ENCODE results near the gene CDKN3.
A peak's percentile ranks its signal among the peaks of the same experiment; 100 is the strongest.

Gene CDKN3, protein sequence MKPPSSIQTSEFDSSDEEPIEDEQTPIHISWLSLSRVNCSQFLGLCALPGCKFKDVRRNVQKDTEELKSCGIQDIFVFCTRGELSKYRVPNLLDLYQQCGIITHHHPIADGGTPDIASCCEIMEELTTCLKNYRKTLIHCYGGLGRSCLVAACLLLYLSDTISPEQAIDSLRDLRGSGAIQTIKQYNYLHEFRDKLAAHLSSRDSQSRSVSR

DNA sequence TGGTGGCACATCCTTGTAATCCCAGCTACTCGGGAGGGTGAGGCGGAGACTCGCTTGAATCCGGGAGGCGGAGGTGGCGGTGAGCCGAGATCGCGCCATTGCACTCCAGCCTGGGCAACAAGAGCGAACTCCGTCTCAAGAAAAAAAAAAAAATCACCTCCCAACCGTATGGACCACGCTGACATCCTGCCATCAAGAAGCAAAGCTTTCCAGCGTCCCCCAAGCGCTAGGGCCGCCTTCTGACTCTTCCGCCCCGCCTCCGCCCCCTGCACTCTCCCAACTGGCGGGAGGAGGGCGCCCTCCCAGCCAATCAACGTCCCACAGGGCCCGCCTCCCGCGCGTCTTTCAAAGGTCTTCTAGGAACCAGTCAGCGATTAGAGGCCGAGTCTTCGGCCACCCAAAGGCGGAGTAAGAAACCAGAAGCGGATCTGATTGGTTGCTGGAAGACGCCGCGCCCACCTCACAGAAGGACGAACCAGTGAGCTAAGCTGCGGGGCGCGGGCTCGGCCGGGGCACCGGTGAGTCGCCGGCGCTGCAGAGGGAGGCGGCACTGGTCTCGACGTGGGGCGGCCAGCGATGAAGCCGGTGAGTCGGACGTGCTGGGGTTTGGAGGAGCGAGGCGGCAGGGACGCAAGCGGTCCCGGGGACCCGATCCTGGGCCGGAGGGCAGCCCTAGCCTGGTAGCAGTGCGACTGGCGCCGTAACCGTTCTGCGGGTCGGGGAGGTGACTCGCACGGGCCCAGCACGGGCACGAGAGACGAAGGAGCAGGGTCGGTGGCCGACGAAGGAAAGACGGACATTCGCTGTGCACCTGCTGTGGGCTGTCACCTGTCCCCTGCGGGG, at the start of gene CDKN3:
CDKN3 (plus strand) TSS at position 515 of the 843 bp plus-strand sequence; CDS start at position 577, 62 bp downstream.
- peak; percentile 95 for DNase-seq
- Mint-ChIP-seq H3K27ac (peak within 1 kb of the TSS; percentile 81), H3K27me3 (ENCODE audit: low read depth, poor library complexity) (peaks cover 14% of the 10 kb centered on the region), H3K4me1 (peaks cover 23% of the 10 kb centered on the region), H3K4me3 (peak within 1 kb of the TSS; percentile 84), H3K9me3 (peaks cover 28% of the 10 kb centered on the region), H3K36me3 (ENCODE audit: low read depth) (peaks cover 20% of the 10 kb centered on the region)
- TF ChIP-seq, protein P1, sequence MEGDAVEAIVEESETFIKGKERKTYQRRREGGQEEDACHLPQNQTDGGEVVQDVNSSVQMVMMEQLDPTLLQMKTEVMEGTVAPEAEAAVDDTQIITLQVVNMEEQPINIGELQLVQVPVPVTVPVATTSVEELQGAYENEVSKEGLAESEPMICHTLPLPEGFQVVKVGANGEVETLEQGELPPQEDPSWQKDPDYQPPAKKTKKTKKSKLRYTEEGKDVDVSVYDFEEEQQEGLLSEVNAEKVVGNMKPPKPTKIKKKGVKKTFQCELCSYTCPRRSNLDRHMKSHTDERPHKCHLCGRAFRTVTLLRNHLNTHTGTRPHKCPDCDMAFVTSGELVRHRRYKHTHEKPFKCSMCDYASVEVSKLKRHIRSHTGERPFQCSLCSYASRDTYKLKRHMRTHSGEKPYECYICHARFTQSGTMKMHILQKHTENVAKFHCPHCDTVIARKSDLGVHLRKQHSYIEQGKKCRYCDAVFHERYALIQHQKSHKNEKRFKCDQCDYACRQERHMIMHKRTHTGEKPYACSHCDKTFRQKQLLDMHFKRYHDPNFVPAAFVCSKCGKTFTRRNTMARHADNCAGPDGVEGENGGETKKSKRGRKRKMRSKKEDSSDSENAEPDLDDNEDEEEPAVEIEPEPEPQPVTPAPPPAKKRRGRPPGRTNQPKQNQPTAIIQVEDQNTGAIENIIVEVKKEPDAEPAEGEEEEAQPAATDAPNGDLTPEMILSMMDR (IDR thresholded peaks at IDR 0.05), result peak; percentile 10

GRCh38 chr14:54347044-54347443, 49.8 kb upstream of the CDKN3 start:
- TF ChIP-seq, protein P1 (IDR thresholded peaks at IDR 0.05), result no peak
- Mint-ChIP-seq H3K36me3 (ENCODE audit: low read depth) (peaks cover 6% of the 10 kb centered on the region), H3K4me3 (no peak overlapping the region), H3K27ac (no peak overlapping the region), H3K4me1 (peaks cover 80% of the 10 kb centered on the region), H3K9me3 (peaks cover 3% of the 10 kb centered on the region), H3K27me3 (ENCODE audit: low read depth, poor library complexity) (peaks cover 4% of the 10 kb centered on the region)
- no peak for DNase-seq

DNA sequence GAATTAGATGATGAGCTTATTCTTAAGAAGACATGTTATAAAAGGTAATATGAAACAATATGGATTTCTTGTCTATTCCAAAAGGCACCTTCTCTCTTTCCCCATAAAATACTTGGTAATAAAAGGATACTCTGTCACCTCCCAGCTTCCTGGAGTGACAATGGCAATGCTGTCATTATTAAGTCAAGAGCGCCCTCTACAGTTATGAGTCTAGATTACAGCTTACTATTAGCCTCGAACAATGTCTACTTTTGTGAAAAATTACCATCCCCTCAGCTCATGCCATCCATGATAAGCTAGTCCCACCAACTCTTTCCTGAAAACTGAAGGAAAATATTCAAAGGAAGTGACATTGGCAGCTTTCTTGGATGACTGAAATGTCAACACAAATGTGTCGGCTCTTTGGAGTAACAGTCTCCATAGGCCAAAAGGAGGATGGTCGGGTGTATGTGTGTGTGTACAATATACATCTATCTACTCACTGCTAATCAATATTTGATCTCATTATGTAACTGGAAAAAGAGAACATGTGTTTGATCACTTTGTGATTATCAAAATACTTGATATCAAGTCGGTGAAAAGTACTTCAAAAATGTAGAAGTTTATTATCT, 48.7 kb upstream of the CDKN3 start:
- Mint-ChIP-seq H3K4me3 (no peak overlapping the region), H3K36me3 (ENCODE audit: low read depth) (peaks cover 6% of the 10 kb centered on the region), H3K9me3 (peaks cover 4% of the 10 kb centered on the region), H3K27me3 (ENCODE audit: low read depth, poor library complexity) (peaks cover 4% of the 10 kb centered on the region), H3K27ac (no peak overlapping the region), H3K4me1 (peaks cover 70% of the 10 kb centered on the region)
- DNase-seq, result peak; percentile 41
- TF ChIP-seq, protein P1 (IDR thresholded peaks at IDR 0.05), result peak; percentile 82

- H3K27ac Mint-ChIP-seq, result peak overlapping the region; percentile 23
- H3K9me3 Mint-ChIP-seq, result peaks cover 13% of the 10 kb centered on the region
- TF ChIP-seq, protein P1 (IDR thresholded peaks at IDR 0.05), result no peak
- H3K4me3 Mint-ChIP-seq, result no peak overlapping the region
- peaks cover 64% of the 10 kb centered on the region for H3K4me1 Mint-ChIP-seq
- peaks cover 6% of the 10 kb centered on the region for H3K36me3 Mint-ChIP-seq (ENCODE audit: low read depth)
- H3K27me3 Mint-ChIP-seq (ENCODE audit: low read depth, poor library complexity), result peaks cover 4% of the 10 kb centered on the region
- DNase-seq, result no peak
Measured at GRCh38 chr14:54348923-54349620, 47.7 kb upstream of the CDKN3 start.

- Mint-ChIP-seq H3K4me1 (peaks cover 64% of the 10 kb centered on the region), H3K4me3 (no peak overlapping the region), H3K27ac (peak overlapping the region; percentile 61), H3K36me3 (ENCODE audit: low read depth) (peaks cover 6% of the 10 kb centered on the region), H3K9me3 (peaks cover 20% of the 10 kb centered on the region), H3K27me3 (ENCODE audit: low read depth, poor library complexity) (peaks cover 4% of the 10 kb centered on the region)
- TF ChIP-seq, protein P1 (IDR thresholded peaks at IDR 0.05), result no peak
- DNase-seq, result no peak
Measured at GRCh38 chr14:54349713-54350112, 47.1 kb upstream of the CDKN3 start.

All from nephron progenitor cell (in vitro differentiated cells).